ENCODE measurements around the gene HK1.

DNA sequence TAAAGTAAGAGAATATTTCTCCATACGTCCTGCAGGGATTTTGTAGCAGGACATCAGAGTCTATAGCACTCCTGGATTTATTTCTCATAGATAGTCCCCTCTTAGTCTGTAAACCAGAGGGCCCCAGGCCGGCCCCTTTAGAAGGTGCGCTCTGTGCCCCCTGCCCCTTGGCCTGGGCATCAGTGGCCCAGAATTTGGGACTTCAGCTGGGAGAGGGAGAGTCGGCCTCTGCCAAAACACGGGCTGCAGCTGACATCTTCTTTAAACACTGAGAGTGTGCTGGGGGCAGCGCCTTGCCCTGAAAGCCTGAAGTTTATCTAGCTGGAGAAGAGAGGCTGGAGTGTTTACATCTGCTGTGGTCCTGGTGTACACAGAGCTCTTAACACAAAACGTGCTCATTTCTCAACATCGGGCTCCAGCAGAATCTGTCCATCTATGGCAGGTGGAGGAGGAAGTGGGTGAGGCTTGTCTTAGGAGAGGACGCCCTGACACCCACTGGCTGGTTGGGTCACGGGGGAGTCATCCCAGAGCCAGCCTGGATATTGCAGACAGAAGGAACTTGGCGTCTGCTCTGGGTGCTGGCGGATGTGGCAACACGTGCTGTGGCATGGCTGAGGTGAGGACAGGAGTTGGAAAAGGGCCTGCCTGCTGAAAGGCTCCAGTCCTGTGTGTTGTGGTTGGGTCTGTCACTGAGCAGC lies 143.5 kb downstream of the HK1 start:
- TF ChIP-seq, protein P1, sequence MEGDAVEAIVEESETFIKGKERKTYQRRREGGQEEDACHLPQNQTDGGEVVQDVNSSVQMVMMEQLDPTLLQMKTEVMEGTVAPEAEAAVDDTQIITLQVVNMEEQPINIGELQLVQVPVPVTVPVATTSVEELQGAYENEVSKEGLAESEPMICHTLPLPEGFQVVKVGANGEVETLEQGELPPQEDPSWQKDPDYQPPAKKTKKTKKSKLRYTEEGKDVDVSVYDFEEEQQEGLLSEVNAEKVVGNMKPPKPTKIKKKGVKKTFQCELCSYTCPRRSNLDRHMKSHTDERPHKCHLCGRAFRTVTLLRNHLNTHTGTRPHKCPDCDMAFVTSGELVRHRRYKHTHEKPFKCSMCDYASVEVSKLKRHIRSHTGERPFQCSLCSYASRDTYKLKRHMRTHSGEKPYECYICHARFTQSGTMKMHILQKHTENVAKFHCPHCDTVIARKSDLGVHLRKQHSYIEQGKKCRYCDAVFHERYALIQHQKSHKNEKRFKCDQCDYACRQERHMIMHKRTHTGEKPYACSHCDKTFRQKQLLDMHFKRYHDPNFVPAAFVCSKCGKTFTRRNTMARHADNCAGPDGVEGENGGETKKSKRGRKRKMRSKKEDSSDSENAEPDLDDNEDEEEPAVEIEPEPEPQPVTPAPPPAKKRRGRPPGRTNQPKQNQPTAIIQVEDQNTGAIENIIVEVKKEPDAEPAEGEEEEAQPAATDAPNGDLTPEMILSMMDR (IDR thresholded peaks at IDR 0.05) = no peak
- TF ChIP-seq POLR2AphosphoS5 (IDR thresholded peaks at IDR 0.05; ENCODE audit: insufficient read depth in 1 of 2, low read depth in 1 of 2) = peak; percentile 21 to 68
